HG03066 (cell line): ENCODE results near the gene IQGAP3.

Experiments
- ATAC-seq: cut with Tn5 transposase; IDR thresholded peaks from one replicate; pipeline ENCODE4 v1.9.1; 2021; ENCODE audit warnings: low read depth; ENCODE audit not compliant: unreplicated experiment

IQGAP3 gene

GRCh38 chr1:156547982-156548381, 24.4 kb downstream of the IQGAP3 start:
- no peak for ATAC-seq

- ATAC-seq, result no peak
Measured at GRCh38 chr1:156547434-156547833, 24.9 kb downstream of the IQGAP3 start.

GRCh38 chr1:156546267-156546666, 26.1 kb downstream of the IQGAP3 start:
- no peak for ATAC-seq

GRCh38 chr1:156544592-156545102, 27.7 kb downstream of the IQGAP3 start:
- no peak for ATAC-seq

- ATAC-seq, result no peak
Measured at GRCh38 chr1:156543066-156543465, 29.3 kb downstream of the IQGAP3 start.

- ATAC-seq, result no peak
Measured at GRCh38 chr1:156540955-156541354, 31.4 kb downstream of the IQGAP3 start.

GRCh38 chr1:156539818-156540355, 32.5 kb downstream of the IQGAP3 start:
- no peak for ATAC-seq

- no peak for ATAC-seq
Measured at GRCh38 chr1:156538711-156539440, 33.5 kb downstream of the IQGAP3 start.

GRCh38 chr1:156537027-156537426, 35.3 kb downstream of the IQGAP3 start:
- ATAC-seq, result no peak

GRCh38 chr1:156534424-156535060, 37.8 kb downstream of the IQGAP3 start:
- no peak for ATAC-seq

GRCh38 chr1:156533568-156534220, 38.7 kb downstream of the IQGAP3 start:
- no peak for ATAC-seq

GRCh38 chr1:156532374-156532773, 40.0 kb downstream of the IQGAP3 start:
- ATAC-seq, result no peak

- no peak for ATAC-seq
Measured at GRCh38 chr1:156530006-156530405, 42.4 kb downstream of the IQGAP3 start.

- ATAC-seq, result no peak
Measured at GRCh38 chr1:156528875-156529425, 43.4 kb downstream of the IQGAP3 start.

- ATAC-seq, result no peak
Measured at GRCh38 chr1:156528231-156528630, 44.1 kb downstream of the IQGAP3 start.

GRCh38 chr1:156527584-156527983, 44.8 kb downstream of the IQGAP3 start:
- no peak for ATAC-seq

GRCh38 chr1:156525856-156526489, 46.4 kb downstream of the IQGAP3 start:
- ATAC-seq, result no peak

GRCh38 chr1:156525071-156525501, 47.3 kb downstream of the IQGAP3 start:
- ATAC-seq, result no peak

GRCh38 chr1:156524481-156524869, 47.9 kb downstream of the IQGAP3 start:
- ATAC-seq, result no peak

- no peak for ATAC-seq
Measured at GRCh38 chr1:156523801-156524480, 48.4 kb downstream of the IQGAP3 start.
